K562 (cell line): ENCODE measurements around the gene INSIG1. TPM values are rescaled to one million over a fixed set of nuclear protein-coding genes. Genes with fewer than 3 reads are reported as not detected.

Source experiments
- BACH1 ChIP-seq: fragments of 200-800 bp; sonication (Bioruptor generic); IDR thresholded peaks from 2 replicates; pipeline ENCODE4 v1.6.1; 2016; ENCODE audit warnings: missing genetic modification characterization, missing compliant biosample characterization
- BCL6 ChIP-seq: fragments of 250-450 bp; sonication (Bioruptor Pico); IDR thresholded peaks from 2 replicates; pipeline ENCODE4 v1.4.0; 2020
- CBX1 ChIP-seq: sonication (generic); IDR thresholded peaks from 2 replicates; pipeline ENCODE4 v1.6.1; 2016; ENCODE audit warnings: antibody characterized with exemption, low read depth, mild to moderate bottlenecking
- DPF2 ChIP-seq: fragments of 450-650 bp; IDR thresholded peaks from 2 replicates; pipeline ENCODE4 v1.6.1; 2016
- LCOR ChIP-seq: sonication (generic); formaldehyde crosslinking; IDR thresholded peaks from 2 replicates; pipeline ENCODE4 v1.8.0; 2022; ENCODE audit warnings: mild to moderate bottlenecking, missing genetic modification reagents
- MCM3 ChIP-seq: fragments of 450-650 bp; IDR thresholded peaks from 2 replicates; pipeline ENCODE4 v1.6.1; 2016
- MEF2D ChIP-seq: conservative IDR thresholded peaks from 2 replicates; pipeline ENCODE4 v1.6.1; 2016; ENCODE audit warnings: low read depth, missing genetic modification characterization, missing compliant biosample characterization
- POLR3A ChIP-seq: IDR thresholded peaks from 2 replicates; pipeline ENCODE4 v1.6.1; 2011; ENCODE audit warnings: borderline replicate concordance, mild to moderate bottlenecking, moderate library complexity; ENCODE audit not compliant: insufficient read length, insufficient read depth; ENCODE audit errors: extremely low read depth
- PYGO2 ChIP-seq: fragments of 450-650 bp; IDR thresholded peaks from 2 replicates; pipeline ENCODE4 v1.6.1; 2016; ENCODE audit warnings: mild to moderate bottlenecking, missing genetic modification characterization, moderate library complexity, missing compliant biosample characterization
- RCOR1 ChIP-seq, 2 experiments: IDR thresholded peaks; 2 replicates each; pipeline ENCODE4 v1.6.1; 2012; ENCODE audit warnings: low read depth in 2 of 2, low read length in 2 of 2, borderline replicate concordance in 1 of 2, improper control_type of control experiment in 1 of 2
- SOX6 ChIP-seq: fragments of 450-650 bp; IDR thresholded peaks from 2 replicates; pipeline ENCODE4 v1.6.1; 2014; ENCODE audit warnings: mild to moderate bottlenecking
- TAF7 ChIP-seq: fragments of 450-650 bp; IDR thresholded peaks from 2 replicates; pipeline ENCODE4 v1.6.1; 2016; ENCODE audit warnings: missing genetic modification characterization, missing compliant biosample characterization
- TAF9B ChIP-seq: fragments of 450-650 bp; IDR thresholded peaks from 2 replicates; pipeline ENCODE4 v1.6.1; 2018; ENCODE audit warnings: mild to moderate bottlenecking; ENCODE audit not compliant: partially characterized antibody
- TCF7 ChIP-seq: sonication (generic); IDR thresholded peaks from 2 replicates; pipeline ENCODE4 v1.6.1; 2016; ENCODE audit warnings: antibody characterized with exemption, borderline replicate concordance
- ZBTB7A ChIP-seq: IDR thresholded peaks from 2 replicates; pipeline ENCODE4 v1.6.1; 2011; ENCODE audit warnings: low read depth, mild to moderate bottlenecking, low read length, moderate library complexity, borderline replicate concordance; ENCODE audit not compliant: control insufficient read depth
- ZNF197 ChIP-seq: fragments of 200-800 bp; sonication (Bioruptor generic); IDR thresholded peaks from 2 replicates; pipeline ENCODE4 v1.6.1; 2016; ENCODE audit warnings: low read depth, missing genetic modification characterization, missing compliant biosample characterization
- ZNF24 ChIP-seq: fragments of 450-650 bp; IDR thresholded peaks from 2 replicates; pipeline ENCODE4 v1.6.1; 2016
- ZNF263 ChIP-seq: sonication (generic); formaldehyde crosslinking; IDR thresholded peaks from 2 replicates; pipeline ENCODE4 v1.8.0; 2022; ENCODE audit warnings: mild to moderate bottlenecking, missing genetic modification reagents, borderline replicate concordance
- ZNF699 ChIP-seq: fragments of 250-450 bp; sonication (Bioruptor Pico); IDR thresholded peaks from 2 replicates; pipeline ENCODE4 v1.8.0; 2021; ENCODE audit warnings: mild to moderate bottlenecking, moderate library complexity; ENCODE audit not compliant: insufficient replicate concordance
- ZNF785 ChIP-seq: fragments of 250-450 bp; sonication (Bioruptor Pico); IDR thresholded peaks from 2 replicates; pipeline ENCODE4 v1.4.0; 2020; ENCODE audit warnings: mild to moderate bottlenecking
- polyA plus RNA-seq, 8 experiments: library from polyadenylated mRNA; depleted of rRNA in 4 of 8; stranded (reverse) in 5 of 8; unstranded in 3 of 8; fragments of >200 nt; fragmentation: Nextera tagmentation in 2 of 8; fragmentation: Illumina TruSeq in 1 of 8; extraction: Ambion mirVana in 2 of 8; extraction: Trizol in 1 of 8; gene quantifications; 2 replicates each; pipeline versions ENCODE4 v1.2.1 to v1.2.3, GENCODE V29; 2011 to 2014; ENCODE audit warnings: inconsistent platforms in 1 of 8, missing spikeins in 1 of 8
- total RNA-seq, 7 experiments: library from RNA; depleted of rRNA in 6 of 7; stranded (reverse); fragments of >200 nt in 6 of 7; fragmentation: Illumina TruSeq in 2 of 7; extraction: Trizol in 2 of 7; gene quantifications; 2 replicates each; pipeline versions ENCODE4 v1.2.1 to v1.2.3, GENCODE V29; 2011 to 2021; ENCODE audit warnings: low replicate concordance in 1 of 7
- TF ChIP-seq, protein P1 (sequence below): sonication (generic); formaldehyde crosslinking; IDR thresholded peaks from 2 replicates; pipeline ENCODE4 v1.8.0; 2022; ENCODE audit warnings: mild to moderate bottlenecking, missing genetic modification reagents
- TF ChIP-seq, protein P2 (sequence below): sonication (generic); formaldehyde crosslinking; IDR thresholded peaks from 2 replicates; pipeline ENCODE4 v1.8.0; 2022; ENCODE audit warnings: mild to moderate bottlenecking, missing genetic modification reagents, borderline replicate concordance
- TF ChIP-seq, protein P3 (sequence below): fragments of 250-450 bp; sonication (Bioruptor Pico); IDR thresholded peaks from 2 replicates; pipeline ENCODE4 v1.5.0; 2021; ENCODE audit warnings: mild to moderate bottlenecking, borderline replicate concordance

INSIG1 gene
- total and polyA plus RNA-seq, 9 of the 15 experiments (the other 6 are each of a cell fraction or from before 2014, with no cell fraction given), result 57.1 to 787 (median 238) TPM

DNA sequence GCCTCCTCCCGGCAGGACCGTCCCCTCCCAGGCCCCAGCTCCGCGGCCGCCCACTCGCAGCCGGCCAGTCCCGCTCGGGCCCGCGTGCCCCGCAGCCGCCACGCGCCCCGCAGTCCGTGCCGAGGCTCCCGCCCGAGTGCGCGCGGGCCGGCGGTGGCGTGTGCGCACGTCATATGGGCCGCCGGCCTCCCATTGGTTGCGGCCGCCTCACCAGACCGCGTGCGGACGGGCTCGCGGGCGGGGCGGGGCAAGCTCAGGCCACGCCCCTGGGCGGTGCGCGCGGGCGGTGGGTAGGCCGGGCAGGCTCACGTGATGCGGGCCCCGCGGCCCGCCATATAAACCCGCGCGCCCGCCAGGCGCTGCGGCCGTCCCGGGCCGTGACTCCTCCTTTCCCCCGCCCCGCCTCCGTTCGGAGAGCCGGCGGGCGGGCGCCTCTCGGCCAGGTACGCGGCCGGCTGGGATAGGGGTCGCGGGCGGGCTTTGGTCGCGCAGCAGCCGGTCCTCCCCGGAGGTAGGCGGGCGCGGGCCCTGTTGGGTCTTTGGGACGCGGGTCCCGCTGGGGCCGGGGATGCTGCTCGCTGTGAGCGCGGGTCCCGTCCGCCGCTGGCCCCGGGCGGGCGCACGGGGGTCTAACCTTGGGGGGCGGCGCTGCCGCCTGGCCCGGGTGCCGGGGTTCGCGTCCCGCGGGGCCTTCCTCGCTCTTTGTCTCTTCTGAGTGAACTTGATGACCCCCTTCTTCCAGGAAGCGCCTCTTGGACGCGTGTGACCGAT is at the start of gene INSIG1 (continued):
- TF ChIP-seq DPF2 (no peak), ZBTB7A (peak; percentile 80), RCOR1 (IDR thresholded peaks at IDR 0.05; ENCODE audit: borderline replicate concordance in 1 of 2, low read depth in 2 of 2, low read length in 2 of 2) (peak in 1 of 2 experiments; percentile 35; a peak in 2 of 4 replicates), BCL6 (CRISPR knock-in tag) (no peak), PYGO2 (tag) (no peak), BACH1 (tag) (no peak), CBX1 (peak; percentile 90; the same call in 1 of the 2 replicates), TAF9B (no peak), LCOR (no peak), ZNF197 (no peak), TAF7 (no peak), POLR3A (no peak), ZNF263 (no peak; the same call in 1 of the 2 replicates), ZNF24 (no peak; the same call in 1 of the 2 replicates), SOX6 (no peak; the same call in 1 of the 2 replicates), MEF2D (tag) (no peak), ZNF699 (peak; percentile 16), TCF7 (no peak), ZNF785 (no peak), MCM3 (no peak)
- TF ChIP-seq, protein P1, sequence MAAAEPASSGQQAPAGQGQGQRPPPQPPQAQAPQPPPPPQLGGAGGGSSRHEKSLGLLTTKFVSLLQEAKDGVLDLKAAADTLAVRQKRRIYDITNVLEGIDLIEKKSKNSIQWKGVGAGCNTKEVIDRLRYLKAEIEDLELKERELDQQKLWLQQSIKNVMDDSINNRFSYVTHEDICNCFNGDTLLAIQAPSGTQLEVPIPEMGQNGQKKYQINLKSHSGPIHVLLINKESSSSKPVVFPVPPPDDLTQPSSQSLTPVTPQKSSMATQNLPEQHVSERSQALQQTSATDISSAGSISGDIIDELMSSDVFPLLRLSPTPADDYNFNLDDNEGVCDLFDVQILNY (CRISPR knock-in tag), result no peak
- TF ChIP-seq, protein P2, sequence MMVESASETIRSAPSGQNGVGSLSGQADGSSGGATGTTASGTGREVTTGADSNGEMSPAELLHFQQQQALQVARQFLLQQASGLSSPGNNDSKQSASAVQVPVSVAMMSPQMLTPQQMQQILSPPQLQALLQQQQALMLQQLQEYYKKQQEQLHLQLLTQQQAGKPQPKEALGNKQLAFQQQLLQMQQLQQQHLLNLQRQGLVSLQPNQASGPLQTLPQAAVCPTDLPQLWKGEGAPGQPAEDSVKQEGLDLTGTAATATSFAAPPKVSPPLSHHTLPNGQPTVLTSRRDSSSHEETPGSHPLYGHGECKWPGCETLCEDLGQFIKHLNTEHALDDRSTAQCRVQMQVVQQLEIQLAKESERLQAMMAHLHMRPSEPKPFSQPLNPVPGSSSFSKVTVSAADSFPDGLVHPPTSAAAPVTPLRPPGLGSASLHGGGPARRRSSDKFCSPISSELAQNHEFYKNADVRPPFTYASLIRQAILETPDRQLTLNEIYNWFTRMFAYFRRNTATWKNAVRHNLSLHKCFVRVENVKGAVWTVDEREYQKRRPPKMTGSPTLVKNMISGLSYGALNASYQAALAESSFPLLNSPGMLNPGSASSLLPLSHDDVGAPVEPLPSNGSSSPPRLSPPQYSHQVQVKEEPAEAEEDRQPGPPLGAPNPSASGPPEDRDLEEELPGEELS (CRISPR knock-in tag), result no peak; the same call in 1 of the 2 replicates
- TF ChIP-seq, protein P3, sequence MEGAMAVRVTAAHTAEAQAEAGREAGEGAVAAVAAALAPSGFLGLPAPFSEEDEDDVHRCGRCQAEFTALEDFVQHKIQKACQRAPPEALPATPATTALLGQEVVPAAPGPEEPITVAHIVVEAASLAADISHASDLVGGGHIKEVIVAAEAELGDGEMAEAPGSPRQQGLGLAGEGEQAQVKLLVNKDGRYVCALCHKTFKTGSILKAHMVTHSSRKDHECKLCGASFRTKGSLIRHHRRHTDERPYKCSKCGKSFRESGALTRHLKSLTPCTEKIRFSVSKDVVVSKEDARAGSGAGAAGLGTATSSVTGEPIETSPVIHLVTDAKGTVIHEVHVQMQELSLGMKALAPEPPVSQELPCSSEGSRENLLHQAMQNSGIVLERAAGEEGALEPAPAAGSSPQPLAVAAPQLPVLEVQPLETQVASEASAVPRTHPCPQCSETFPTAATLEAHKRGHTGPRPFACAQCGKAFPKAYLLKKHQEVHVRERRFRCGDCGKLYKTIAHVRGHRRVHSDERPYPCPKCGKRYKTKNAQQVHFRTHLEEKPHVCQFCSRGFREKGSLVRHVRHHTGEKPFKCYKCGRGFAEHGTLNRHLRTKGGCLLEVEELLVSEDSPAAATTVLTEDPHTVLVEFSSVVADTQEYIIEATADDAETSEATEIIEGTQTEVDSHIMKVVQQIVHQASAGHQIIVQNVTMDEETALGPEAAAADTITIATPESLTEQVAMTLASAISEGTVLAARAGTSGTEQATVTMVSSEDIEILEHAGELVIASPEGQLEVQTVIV (CRISPR knock-in tag), result no peak
